ENCODE results near the gene INPPL1.

GRCh38 chr11:72227316-72228228 lies 3.0 kb downstream of the INPPL1 start:
- TF ChIP-seq TAF1 (IDR thresholded peaks at IDR 0.05; ENCODE audit: borderline replicate concordance, low read depth, low read length): no peak
- peak; percentile 40 for TF ChIP-seq POLR2A (IDR thresholded peaks at IDR 0.05; ENCODE audit: low read depth, low read length)
- no peak for TF ChIP-seq POLR2AphosphoS5 (IDR thresholded peaks at IDR 0.05; ENCODE audit: low read depth, low read length)
